Measurements from ENCODE around the gene SPDYE2.
A peak's percentile ranks its signal among the peaks of the same experiment; 100 is the strongest.
"Not testable (repeated sequence)": the region's sequence is repeated elsewhere in the genome, so short reads cannot be mapped to it uniquely, and the experiment has no call there.

Gene SPDYE2

DNA sequence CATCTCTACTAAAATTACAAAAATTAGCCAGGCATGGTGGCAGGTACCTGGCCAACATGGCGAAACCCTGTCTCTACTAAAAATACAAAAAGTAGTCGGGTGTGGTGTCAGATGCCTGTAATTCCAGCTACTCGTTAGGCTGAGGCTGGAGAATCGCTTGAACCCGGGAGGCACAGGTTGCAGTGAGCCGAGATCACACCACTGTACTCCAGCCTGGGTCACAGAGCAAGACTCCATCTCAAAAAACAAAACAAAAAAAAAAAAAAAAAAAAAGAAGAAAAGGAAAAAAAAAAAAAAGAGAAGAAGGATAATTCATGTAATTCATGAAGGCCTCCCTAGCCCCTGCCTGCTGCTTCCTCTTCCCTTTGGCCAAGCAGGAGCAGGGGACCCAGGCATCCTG lies 10.4 kb upstream of the SPDYE2 start:
- not testable (repeated sequence) for ATAC-seq, DNase-seq

DNA sequence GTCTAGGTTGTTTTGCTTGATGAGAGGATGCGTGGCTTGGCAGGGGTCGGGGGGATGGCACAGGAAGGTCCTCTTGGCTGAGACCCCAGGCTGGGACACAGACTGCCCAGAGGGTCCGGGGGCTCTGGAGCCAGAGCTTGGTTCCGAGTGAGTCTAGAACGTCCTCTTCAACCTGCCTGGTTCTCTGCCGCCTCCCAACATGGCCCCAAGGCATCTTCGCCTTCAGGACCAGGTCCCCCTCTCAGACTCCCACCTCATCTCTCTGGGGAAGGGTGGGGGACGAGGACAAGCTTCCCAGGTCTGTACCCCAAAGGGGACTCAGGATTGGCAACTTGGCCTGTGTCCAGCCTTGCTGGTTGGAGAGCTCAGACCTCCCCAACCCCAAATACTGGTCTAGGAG lies 8.9 kb upstream of the SPDYE2 start:
- DNase-seq, ATAC-seq: not testable (repeated sequence)

GRCh38 chr7:102542771-102543170 lies 8.3 kb upstream of the SPDYE2 start:
- DNase-seq, ATAC-seq: not testable (repeated sequence)

DNA sequence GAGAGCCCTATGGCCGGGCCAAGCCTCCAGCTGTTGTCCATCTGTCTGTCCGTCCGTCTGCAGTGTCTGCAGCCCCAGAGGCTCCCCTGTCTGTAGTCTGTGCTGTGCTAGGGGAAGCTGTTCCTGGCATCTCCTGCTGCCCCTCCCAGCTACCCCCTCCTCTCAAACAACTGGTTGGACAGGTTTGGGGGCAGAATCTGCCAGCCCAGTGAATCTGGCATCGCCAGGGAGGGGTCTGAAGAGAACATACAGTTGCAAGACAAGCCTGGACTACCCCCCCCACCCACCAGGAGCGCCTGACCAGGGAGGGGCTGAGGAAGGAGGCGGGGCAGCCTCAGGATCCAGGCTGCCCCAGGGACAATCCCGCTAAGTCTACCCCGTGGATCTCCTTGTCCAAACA lies 7.4 kb upstream of the SPDYE2 start, which contains the start of gene UPK3BL2:
Gene UPK3BL2, minus strand, starts transcription at position 101 of the 400 bp plus-strand sequence. Its CDS starts 60 bp downstream, at position 41.
- DNase-seq, ATAC-seq: not testable (repeated sequence)

- DNase-seq, ATAC-seq: not testable (repeated sequence)
Observed at GRCh38 chr7:102544372-102544771, 6.7 kb upstream of the SPDYE2 start.

GRCh38 chr7:102545288-102545687 lies 5.7 kb upstream of the SPDYE2 start:
- ATAC-seq = not testable (repeated sequence)

GRCh38 chr7:102546353-102546752 lies 4.7 kb upstream of the SPDYE2 start:
- not testable (repeated sequence) for ATAC-seq, DNase-seq

More at GRCh38 chr7:102545288-102545687, 5.7 kb upstream of the SPDYE2 start:
- not testable (repeated sequence) for DNase-seq

- ATAC-seq, DNase-seq: not testable (repeated sequence)
Observed at GRCh38 chr7:102568620-102569019, 17.6 kb downstream of the SPDYE2 start.

GRCh38 chr7:102572261-102573239 lies 21.5 kb downstream of the SPDYE2 start, which contains the start of gene POLR2J3:
POLR2J3 (minus strand) TSS chr7:102572583; CDS start chr7:102572521, 62 bp downstream.
- DNase-seq (peak; percentile 99), ATAC-seq (peak; percentile 96)

GRCh38 chr7:102574607-102575006 lies 23.6 kb downstream of the SPDYE2 start:
- not testable (repeated sequence) for DNase-seq, ATAC-seq

DNA sequence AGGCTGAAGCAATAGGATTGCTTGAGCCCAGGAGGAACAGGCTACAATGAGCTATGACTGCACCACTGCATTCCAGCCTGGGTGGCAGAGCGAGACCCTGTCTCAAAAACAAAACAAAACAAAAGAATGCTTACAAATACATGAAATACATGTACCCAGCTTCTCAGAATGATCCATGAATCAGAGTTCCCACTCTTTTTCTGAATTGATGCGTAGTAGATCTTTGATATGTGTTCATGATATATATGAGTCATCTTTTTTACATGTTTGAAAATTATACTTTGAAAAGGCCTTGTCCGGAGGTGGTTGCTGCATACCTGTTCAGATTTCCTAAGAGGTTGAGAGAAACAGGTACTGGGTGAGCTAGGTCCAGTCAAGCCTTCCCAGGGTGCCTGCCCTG lies 25.3 kb downstream of the SPDYE2 start:
- not testable (repeated sequence) for DNase-seq, ATAC-seq

- not testable (repeated sequence) for ATAC-seq, DNase-seq
Observed at GRCh38 chr7:102577315-102578240, 26.6 kb downstream of the SPDYE2 start.

DNA sequence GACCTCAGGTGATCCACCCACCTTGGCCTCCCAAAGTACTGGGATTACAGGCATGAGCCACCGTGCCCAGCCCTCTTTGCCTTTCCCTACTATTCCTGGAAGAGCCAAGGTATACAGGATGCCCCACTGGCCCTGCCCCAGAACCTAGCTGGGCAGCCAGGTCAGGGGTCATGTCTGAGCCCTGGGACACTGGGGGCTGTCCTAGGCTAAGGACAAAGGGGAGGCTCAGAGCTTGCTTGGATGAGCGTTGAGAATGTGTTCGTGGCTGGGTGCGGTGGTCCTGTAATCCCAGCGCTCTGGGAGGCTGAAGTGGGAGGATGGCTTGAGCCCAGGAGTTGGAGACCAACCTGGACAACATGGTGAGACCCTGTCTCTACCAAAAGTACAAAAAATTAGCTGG lies 27.5 kb downstream of the SPDYE2 start:
- not testable (repeated sequence) for ATAC-seq, DNase-seq

- DNase-seq, ATAC-seq: not testable (repeated sequence)
Observed at GRCh38 chr7:102581722-102582121, 30.7 kb downstream of the SPDYE2 start.

- not testable (repeated sequence) for ATAC-seq, DNase-seq
Observed at GRCh38 chr7:102583495-102583894, 32.5 kb downstream of the SPDYE2 start.

DNA sequence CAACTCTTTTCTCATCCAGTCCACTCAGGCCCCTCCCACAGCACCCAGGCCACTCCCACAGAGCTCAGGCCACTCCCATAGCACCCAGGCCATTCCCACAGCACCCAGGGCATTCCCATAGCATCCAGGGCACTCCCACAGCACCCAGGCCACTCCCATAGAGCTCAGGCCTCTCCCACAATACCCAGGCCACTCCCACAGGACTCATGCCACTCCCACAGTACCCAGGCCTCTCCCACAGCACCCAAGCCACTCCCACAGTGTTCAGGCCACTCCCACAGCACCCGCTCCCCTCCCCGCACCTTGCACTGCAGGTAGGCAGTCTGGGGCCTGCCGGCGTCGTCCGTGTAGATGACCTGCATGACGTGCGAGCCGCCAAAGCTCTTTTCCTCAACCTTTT lies 38.8 kb downstream of the SPDYE2 start:
- peak; percentile 64 for ATAC-seq
- not testable (repeated sequence) for DNase-seq

DNA sequence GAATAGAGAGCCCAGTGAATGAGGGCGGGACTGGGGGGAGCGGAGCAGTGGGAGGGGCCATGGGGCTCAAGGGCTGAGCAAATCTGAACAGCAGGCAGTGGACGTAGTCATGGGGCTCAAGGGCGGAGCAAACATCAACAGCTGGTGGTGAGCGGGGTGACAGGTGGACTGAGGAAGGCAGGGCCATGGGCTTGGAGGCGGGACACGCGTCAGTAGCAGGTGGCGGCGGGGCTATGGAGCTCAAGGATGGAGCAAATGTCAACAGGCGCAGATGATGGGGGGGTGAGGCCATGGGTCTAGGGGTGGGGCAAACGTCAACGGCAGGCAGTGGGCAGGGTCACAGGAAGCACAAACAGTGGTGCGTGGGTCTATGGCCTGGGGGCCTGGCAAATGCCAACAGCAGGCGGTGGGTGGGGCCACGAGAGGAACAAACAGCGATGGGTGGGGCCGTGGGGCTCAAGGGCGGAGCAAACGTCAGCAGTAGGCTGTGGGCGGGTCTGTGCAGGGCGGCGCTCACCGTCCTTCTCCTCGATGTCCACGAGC lies 41.5 kb downstream of the SPDYE2 start:
- ATAC-seq (peak; percentile 67), DNase-seq (peak; percentile 39)

DNA sequence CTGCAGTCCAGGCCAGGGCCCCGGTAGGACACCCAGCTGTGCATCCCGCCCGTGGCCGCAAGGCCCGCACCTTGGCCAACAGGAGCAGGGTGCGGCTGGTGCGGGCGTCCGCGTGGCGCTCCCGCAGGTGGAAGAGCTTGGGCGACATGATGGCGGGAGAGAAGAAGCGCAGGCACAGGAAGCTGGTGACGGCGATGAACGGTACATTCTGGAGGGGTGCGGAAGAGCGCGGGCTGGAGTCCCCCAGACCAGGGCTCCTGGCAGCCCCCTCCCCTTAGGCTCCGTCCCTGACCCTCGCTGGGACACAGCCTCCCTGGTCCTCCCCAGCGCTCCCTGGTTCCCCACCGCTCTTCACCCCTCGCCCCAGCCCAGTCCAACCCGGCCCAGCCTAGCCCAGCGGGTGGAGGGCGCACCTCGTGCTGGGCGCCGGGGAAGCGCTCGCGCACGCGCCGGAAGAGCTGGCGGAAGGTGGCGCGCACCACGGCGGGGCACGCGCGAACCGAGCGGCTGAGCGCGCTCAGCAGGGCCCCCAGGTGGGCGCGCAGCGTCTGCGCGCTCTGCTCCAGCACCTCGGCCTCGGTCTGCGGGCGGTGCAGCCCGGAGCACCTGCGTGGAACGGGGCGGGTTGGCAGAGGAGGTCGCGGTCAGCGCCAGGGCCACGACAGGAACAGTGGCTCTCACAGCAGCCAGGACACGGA lies 42.8 kb downstream of the SPDYE2 start:
- peak; percentile 67 for ATAC-seq
- DNase-seq = not testable (repeated sequence)

GRCh38 chr7:102596036-102596435 lies 45.0 kb downstream of the SPDYE2 start:
- not testable (repeated sequence) for ATAC-seq, DNase-seq

GRCh38 chr7:102599699-102600098 lies 48.7 kb downstream of the SPDYE2 start:
- ATAC-seq, DNase-seq: not testable (repeated sequence)

DNA sequence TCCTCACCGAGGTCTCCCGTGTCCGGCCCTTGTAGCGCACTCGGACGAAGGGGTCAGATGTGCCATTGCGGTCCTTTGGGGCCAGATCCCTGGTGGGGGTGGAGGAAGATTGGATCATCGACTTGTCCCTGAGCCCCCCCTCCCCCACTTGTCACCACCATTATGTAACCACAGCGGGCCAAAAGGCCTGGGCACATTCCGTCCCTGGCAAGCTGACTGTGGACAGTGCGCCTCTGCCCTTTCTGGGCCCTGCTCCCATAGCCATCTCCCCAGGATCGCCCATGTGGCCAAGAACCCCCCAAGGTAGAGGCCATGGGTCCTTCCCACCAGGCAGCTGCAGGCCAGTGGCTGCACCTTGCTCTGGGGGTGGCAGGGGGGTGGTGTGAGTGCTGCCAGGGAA lies 51.3 kb downstream of the SPDYE2 start:
- DNase-seq, ATAC-seq: not testable (repeated sequence)

All from stimulated activated naive CD8-positive, alpha-beta T cell treated with anti-CD3 and anti-CD28 coated beads, Interleukin-15, Interleukin-2, amounts not matched to agents 100 U/mL and 50 U/mL, for 24 hours (primary cell).